Stimulated activated CD4-positive, alpha-beta T cell treated with anti-CD3 and anti-CD28 coated beads, Interleukin-4, amount 100 ng/mL, for 1 hour (primary cell): ENCODE data around the gene RICTOR.
"Not testable (repeated sequence)": the region's sequence is repeated elsewhere in the genome, so short reads cannot be mapped to it uniquely, and the experiment has no call there.

Source experiments
- DNase-seq: peaks from one replicate; pipeline ENCODE4 v3.0.0-alpha.2; 2020

Gene RICTOR

GRCh38 chr5:39005566-39006232 lies 68.5 kb downstream of the RICTOR start:
- no peak for DNase-seq

DNA sequence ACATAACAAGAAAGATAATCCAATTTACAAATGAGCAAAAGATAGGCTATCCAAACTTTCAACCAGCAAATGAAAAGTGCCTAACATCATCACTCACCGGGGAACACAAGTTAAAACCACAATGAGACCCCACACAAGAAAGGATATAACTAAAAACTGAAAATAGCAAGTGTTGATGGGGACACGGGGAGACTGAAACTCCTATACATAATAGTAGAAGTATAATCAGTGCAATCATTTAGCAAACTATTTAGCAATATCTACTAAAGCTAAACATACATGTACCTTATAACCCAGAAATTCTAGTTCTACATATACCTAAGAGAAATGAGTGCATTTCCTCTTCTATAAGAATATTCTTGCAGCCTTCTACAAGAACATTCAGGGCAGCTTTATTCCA lies 72.5 kb downstream of the RICTOR start:
- no peak for DNase-seq

DNA sequence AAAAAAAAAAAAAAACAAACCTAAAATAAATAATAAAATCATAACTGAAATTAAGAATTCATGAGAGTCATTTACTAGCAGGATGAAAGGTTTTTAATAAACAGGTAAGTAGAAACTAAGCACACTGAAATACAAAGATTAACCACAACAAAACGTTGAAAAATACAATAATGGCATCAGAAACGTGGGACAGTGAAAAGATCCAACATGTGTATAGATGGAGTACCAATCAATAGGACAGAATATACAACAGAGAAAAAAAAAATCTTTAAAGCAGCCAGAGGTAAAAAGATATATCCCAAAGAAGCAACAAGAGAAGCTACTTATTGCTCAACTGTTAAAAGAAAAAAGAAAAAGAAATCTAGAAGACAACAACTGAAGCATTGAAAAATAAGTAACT lies 75.2 kb downstream of the RICTOR start:
- DNase-seq: no peak

- DNase-seq: no peak
Observed at GRCh38 chr5:38997591-38997990, 76.6 kb downstream of the RICTOR start.

DNA sequence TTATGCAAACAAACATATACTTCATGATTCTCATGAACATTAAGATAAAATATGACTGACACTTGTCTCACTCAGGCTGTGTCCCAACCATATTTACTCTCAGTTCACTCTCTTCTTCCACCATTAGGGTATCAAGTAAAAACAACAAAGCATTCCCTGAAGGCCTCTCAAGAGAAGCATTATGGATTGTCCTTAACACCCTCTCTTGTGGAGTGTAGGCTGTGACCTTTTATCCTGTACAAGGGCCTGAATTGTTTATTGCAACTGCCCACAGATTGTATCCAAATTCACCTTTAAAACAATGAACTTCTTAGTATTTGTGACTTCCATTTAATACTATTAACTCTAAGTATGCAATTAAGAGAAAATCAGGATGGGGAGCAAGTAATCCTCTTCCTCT lies 78.1 kb downstream of the RICTOR start:
- DNase-seq: no peak

DNA sequence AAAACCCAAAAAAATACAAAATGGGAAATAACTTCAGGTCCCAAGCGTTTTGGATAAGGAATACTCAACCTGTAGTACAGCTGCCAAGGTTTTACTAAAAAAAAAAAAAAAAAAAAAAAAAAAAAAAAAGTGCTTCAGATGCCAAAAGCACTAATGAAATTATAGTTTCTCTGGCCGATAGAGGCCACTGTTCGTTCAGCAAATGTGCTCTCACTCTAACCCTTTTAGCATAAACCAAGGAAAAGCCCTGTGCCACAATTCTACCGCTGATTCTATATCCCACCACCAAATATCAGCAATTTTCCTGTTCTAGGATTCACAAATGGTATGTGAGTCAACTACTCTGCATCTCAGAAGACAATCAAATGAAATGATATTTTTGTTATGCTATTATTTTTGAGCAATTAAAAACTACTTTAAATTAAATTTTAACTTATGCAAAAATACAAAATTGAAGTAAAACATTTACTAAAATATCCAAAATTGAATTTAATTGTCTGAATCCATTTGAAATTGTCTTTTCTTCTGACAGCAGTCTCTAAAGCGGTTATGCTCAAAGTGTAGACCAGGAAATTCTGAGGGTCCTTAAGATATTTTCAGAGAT lies 79.8 kb downstream of the RICTOR start:
- DNase-seq: no peak

GRCh38 chr5:38989974-38990719 lies 84.1 kb downstream of the RICTOR start:
- not testable (repeated sequence) for DNase-seq

- DNase-seq: no peak
Observed at GRCh38 chr5:38985909-38986452, 88.2 kb downstream of the RICTOR start.

DNA sequence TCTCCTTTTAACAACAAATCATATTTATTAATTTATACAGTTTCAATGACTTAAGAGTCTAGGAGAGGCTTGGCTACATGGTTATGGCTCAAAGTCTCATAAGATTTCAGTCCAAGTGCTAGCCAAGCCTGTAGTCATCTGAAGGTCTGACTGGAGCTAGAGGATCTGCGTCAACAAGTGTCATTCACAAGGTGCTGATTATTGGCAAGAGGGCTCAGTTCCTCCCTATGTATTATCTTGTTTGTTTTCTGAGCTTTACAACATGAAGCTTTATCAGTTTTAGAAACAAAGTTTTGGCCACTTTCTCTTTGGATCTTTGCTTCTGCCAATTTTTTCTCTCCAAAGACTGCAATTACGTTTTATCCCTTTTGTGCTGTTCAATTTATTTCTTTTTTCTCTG lies 94.7 kb downstream of the RICTOR start:
- no peak for DNase-seq

DNA sequence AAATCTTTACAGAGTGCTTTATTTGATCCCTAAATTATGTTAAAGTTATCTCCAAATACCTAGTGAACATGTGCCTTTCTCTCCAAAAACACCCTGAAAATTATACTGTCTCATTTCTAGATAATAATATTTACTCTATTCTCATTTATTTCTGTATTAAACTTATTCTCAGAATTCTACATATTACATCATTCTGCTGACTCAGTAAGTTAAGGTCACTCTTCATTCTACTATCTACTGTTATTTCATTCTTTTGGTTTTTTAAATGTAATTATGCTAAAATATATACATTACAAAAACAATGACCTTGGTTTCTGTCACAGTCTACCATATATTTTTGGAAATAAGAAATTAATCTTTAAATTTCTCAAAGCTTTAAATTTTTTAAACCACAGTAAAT lies 96.2 kb downstream of the RICTOR start:
- no peak for DNase-seq

GRCh38 chr5:38968665-38969064 lies 105.5 kb downstream of the RICTOR start:
- no peak for DNase-seq

DNA sequence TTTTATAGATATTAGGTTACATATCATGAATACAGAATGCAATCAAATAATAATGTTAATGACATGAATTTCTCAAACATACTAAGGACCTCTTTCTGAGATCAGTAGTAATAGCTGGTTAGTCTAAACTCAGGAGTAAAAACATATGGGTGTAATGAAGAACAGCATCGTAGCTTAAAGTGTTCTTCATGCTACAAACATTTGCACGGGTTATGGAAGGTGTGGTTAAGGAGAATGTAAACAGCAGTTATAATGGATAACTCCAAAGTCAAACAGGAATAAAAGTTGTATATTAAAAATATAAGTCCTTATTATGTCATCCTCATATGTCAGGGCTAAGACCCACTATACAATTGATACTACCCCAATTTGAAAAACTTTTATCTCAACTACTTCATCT lies 112.5 kb downstream of the RICTOR start:
- DNase-seq: no peak

GRCh38 chr5:38953426-38954012 lies 120.7 kb downstream of the RICTOR start:
- no peak for DNase-seq

DNA sequence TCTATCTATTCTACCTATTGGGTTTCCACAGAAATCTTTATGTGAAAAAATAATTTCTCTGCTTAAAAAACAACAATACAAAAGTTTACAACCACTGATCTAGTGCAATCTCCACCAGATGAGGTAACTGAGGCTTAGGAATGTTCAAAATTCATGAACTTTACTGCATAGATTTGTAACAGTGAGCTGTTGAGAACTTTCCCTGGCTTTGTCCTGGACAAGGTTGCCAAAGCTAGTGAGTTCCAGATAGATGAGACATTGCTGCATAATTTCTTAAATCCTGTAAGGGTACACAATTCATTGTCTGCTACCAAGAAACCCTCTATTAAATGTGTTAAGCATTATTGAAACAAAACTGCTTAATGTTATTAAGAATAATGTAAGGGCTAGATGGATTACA lies 125.7 kb downstream of the RICTOR start:
- DNase-seq: no peak

DNA sequence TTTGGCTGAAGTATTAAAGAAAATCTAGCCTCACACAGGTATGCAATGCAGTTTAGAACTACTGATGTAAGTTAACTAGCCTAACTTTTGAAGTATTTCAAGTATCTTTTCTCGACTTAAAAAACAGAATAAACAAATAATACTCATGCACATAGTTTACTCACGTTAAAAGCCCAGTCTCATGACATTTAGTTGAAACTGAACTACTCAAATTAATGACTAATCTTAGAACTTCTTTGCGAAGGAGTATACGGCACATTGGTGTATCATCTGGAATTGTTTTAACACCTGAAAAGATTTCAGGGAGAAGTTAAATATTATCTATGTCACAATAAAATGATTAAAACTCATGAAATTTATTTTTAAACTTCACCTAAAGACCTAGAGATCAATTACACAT lies 129.9 kb downstream of the RICTOR start:
- DNase-seq: no peak

DNA sequence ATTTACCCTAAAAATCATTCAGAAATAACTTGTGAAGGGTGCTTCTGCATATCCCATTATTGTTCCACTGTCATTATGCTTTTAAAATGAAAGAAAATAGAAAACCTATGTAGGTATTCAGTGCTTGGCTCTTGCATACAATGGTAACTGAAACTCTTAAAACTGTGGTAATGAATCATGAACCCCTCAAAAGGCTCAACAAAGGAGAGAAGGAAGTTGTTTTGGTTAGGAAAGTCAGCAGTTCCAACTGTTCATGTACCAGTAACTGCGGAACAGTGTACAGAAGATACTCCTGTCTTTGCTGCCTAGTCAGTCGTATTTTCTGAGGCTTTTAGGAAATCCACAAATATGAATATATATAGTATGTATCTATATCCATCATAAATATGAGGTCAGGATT lies 132.3 kb downstream of the RICTOR start:
- no peak for DNase-seq

DNA sequence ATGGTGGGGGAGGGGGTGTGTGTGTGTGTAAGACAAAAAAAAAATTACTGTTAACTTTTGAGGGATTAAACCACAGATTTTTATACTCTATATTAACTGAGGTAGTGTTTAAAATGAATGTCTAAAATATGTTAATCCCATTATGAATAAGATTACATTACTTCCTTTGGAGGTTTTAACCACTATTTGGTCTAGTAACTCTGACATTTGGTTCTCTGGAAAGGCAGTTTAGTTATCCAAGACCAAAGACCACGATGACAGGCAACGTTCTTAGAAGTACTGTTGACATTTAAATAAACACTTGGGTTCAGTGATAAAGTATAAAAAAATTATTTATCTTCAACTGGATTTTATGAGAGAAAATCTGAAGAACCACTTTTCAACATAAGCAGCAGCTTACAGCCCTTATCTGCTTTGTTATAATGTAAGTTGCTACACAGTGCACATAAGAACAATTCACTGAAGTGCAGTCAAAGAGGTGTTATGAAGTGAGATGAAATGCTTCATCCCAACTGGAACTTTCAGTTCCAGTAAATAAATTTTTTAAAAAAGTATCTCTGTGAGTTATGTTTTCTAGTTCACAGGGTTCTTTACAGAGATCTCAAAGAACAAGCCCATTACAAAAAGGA lies 133.9 kb downstream of the RICTOR start:
- DNase-seq: no peak

DNA sequence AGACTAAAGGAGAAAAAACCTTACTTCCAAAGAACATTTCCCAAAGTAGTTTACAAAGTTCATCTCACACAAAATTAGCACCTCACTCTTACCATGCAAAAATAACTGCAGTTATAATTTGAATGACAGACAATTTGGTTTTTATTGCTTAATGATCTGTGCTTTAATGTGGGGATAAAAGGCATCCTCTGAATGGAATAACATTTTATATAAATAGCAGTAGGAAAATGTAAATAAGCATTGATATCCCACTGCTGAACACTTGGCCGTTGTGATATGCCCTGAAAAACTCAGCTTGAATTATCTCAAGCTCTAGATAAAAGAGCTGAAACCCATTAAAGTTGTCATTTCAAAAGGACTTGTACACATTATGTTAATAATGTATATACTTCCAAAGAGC lies 135.2 kb downstream of the RICTOR start:
- DNase-seq: no peak

DNA sequence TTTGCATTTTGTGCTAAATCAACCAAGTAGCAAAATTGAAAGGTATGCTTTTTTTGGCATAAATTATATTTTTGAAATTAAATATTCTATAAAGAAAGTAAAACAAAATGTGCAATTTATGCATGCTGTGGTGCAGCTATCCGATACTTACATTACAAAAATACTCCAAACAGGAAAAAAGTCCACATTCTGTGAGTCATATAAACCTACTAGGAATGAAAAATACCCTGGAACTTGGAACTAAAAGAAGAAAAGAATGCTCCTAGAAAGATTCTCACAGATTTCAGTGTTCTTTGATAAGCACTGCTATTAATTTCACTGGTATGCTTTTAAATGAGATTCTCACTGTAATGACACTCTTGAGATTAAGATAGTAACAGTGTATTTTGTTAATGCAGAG lies 135.8 kb downstream of the RICTOR start:
- no peak for DNase-seq

DNA sequence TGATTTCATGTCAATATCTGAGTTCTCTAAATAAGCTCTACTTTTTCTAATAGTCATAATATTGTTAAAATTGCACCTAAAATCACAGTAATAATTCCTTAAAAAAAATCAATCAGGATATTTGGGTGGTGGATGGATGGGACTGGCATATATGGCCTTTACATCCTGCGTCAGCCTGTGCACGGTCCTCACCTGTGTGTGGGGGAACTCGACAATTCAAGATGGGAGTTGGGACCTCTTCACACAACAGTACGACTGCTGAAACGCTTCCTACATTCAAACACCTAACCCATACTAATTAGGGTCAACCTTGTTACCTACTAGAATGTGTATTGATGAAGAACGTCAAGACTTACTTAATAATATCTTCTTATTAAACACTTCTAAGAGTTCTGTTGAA lies 137.9 kb downstream of the RICTOR start:
- no peak for DNase-seq

- DNase-seq: no peak
Observed at GRCh38 chr5:38935437-38935836, 138.8 kb downstream of the RICTOR start.

DNA sequence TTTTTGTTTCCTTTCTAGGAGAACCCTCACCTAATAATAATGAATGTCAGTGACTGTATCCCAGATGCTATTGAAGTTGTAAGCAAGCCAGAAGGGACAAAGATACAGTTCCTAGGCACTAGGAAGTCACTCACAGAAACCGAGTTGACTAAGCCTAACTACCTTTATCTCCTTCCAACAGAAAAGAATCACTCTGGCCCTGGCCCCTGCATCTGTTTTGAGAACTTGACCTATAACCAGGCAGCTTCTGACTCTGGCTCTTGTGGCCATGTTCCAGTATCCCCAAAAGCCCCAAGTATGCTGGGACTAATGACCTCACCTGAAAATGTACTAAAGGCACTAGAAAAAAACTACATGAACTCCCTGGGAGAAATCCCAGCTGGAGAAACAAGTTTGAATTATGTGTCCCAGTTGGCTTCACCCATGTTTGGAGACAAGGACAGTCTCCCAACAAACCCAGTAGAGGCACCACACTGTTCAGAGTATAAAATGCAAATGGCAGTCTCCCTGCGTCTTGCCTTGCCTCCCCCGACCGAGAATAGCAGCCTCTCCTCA lies 141.3 kb downstream of the RICTOR start:
- DNase-seq: no peak

DNA sequence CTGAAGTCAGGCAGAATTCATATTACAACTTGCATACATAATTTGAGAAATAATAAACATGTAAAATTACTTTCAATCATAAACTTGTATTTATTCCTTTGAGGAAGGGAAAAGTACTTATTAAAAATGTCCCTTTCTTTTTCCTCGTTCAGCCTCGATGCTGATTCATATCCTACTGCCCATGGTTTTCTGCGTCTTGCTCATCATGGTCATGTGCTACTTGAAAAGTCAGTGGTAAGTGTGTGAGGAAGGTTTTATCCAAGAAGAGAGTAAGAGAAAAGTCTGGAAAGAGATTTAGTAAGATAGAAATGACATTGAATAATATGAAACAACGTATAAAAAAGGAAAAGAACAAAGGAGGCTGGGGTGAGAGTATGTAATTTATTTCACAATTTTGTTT lies 142.5 kb downstream of the RICTOR start:
- no peak for DNase-seq
